ENCODE data around the gene FBXL20.
"Not testable (repeated sequence)": the region's sequence is repeated elsewhere in the genome, so short reads cannot be mapped to it uniquely, and the experiment has no call there.

The FBXL20 gene

DNA sequence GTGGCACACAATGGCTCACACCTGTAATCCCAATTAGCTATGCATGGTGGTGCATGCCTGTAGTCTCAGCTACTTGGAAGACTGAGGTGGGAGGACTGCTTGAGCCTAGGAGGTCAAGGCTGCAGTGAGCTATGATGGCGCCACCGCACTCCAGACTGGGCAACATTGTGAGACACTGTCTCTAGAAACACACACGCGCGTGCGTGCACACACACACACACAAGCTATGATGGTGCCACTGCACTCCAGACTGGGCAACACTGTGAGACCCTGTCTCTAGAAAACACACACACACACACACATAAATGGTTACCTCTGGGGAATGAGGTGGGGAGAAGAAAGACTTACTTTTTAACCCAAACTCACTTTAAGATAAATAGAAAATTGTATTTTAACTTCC is 16.4 kb downstream of the FBXL20 start:
- TF ChIP-seq, protein P1, sequence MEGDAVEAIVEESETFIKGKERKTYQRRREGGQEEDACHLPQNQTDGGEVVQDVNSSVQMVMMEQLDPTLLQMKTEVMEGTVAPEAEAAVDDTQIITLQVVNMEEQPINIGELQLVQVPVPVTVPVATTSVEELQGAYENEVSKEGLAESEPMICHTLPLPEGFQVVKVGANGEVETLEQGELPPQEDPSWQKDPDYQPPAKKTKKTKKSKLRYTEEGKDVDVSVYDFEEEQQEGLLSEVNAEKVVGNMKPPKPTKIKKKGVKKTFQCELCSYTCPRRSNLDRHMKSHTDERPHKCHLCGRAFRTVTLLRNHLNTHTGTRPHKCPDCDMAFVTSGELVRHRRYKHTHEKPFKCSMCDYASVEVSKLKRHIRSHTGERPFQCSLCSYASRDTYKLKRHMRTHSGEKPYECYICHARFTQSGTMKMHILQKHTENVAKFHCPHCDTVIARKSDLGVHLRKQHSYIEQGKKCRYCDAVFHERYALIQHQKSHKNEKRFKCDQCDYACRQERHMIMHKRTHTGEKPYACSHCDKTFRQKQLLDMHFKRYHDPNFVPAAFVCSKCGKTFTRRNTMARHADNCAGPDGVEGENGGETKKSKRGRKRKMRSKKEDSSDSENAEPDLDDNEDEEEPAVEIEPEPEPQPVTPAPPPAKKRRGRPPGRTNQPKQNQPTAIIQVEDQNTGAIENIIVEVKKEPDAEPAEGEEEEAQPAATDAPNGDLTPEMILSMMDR (IDR thresholded peaks at IDR 0.05; ENCODE audit: insufficient read depth, low read depth, low read length, missing control alignments), result no peak
- no peak overlapping the region for H3K4me3 ChIP-seq (ENCODE audit: low read length)
- no peak for DNase-seq (ENCODE audit: low read depth)

- TF ChIP-seq, protein P1 (IDR thresholded peaks at IDR 0.05; ENCODE audit: insufficient read depth, low read depth, low read length, missing control alignments), result no peak
- no peak for DNase-seq (ENCODE audit: low read depth)
- H3K4me3 ChIP-seq (ENCODE audit: low read length), result no peak overlapping the region
These were observed 21.3 kb downstream of the FBXL20 start for GRCh38 chr17:39380144-39380543.

- no peak for DNase-seq (ENCODE audit: low read depth)
- TF ChIP-seq, protein P1 (IDR thresholded peaks at IDR 0.05; ENCODE audit: insufficient read depth, low read depth, low read length, missing control alignments), result no peak
- no peak overlapping the region for H3K4me3 ChIP-seq (ENCODE audit: low read length)
These were observed 25.0 kb downstream of the FBXL20 start for GRCh38 chr17:39376434-39376833.

DNA sequence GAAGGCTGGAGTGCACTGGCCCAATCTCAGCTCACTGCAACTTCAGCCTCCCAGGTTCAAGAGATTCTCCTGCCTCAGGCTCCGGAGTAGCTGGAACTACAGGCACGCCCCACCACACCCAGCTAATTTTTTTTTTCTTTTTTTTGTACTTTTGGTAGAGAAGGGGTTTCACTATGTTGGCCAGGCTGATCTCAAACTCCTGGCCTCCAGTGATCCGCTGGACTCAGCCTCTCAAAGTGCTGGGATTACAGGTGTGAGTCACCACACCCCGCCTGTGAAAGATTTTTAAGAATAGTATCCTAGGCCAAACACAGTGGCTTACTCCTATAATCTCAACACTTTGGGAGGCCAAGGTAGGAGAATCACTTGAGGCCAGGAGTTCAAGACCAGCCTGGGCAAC is 33.6 kb downstream of the FBXL20 start:
- not testable (repeated sequence) for H3K4me3 ChIP-seq (ENCODE audit: low read length); DNase-seq (ENCODE audit: low read depth)

GRCh38 chr17:39365872-39366271 is 35.6 kb downstream of the FBXL20 start:
- H3K4me3 ChIP-seq (ENCODE audit: low read length), result no peak overlapping the region
- TF ChIP-seq, protein P1 (IDR thresholded peaks at IDR 0.05; ENCODE audit: insufficient read depth, low read depth, low read length, missing control alignments), result no peak
- no peak for DNase-seq (ENCODE audit: low read depth)

GRCh38 chr17:39365242-39365641 is 36.2 kb downstream of the FBXL20 start:
- no peak for DNase-seq (ENCODE audit: low read depth)
- TF ChIP-seq, protein P1 (IDR thresholded peaks at IDR 0.05; ENCODE audit: insufficient read depth, low read depth, low read length, missing control alignments), result no peak
- no peak overlapping the region for H3K4me3 ChIP-seq (ENCODE audit: low read length)

DNA sequence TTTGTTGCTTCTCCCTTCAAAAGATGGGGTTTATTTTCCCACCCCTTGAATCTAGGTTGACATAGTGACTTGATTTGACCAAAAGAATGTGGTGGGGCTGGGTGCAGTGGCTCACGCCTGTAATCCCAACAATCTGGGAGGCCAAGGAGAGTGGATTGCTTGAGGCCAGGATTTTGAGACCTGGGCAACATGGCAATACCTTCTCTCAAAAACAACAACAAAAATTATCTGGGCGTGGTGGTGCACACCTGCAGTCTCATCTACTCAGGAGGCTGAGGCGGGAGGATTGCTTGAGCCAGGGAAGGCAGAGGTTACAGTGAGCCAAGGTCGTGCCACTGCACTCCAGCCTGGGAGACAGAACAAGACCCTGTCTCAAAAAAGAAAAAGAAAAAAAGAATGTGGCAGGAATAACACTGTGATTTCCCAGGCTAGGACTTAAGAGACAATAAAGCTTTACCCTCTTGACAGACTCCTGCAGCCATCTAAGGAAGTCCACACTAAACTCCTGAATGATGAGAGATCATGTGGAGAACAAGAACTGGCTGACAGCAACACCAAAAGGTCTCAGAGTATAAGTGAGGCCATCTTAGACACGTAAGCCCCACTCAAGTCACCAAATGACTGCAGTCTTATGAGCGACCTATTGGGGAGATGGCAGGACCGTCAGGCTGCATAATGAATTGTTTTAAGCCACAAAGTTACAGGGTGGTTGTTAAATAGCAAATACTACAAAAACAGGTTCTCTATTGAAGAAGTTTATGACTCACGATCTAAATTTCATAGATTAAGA is 37.0 kb downstream of the FBXL20 start:
- H3K4me3 ChIP-seq (ENCODE audit: low read length), result no peak overlapping the region
- TF ChIP-seq, protein P1 (IDR thresholded peaks at IDR 0.05; ENCODE audit: insufficient read depth, low read depth, low read length, missing control alignments), result no peak
- DNase-seq (ENCODE audit: low read depth), result no peak

Data from epithelial cell of esophagus (primary cell).